Stimulated activated CD8-positive, alpha-beta memory T cell treated with anti-CD3 and anti-CD28 coated beads, Interleukin-4, amount 100 ng/mL, for 48 hours (primary cell): ENCODE measurements around the gene ZFP3.
"Not testable (repeated sequence)": the region's sequence is repeated elsewhere in the genome, so short reads cannot be mapped to it uniquely, and the experiment has no call there.

ENCODE experiments used
- DNase-seq: peaks from one replicate; pipeline ENCODE4 v3.0.0-alpha.2; 2020

ZFP3 gene

GRCh38 chr17:5078106-5079028 is at the start of gene ZFP3:
Gene ZFP3, plus strand, starts transcription at chr17:5078467. Its CDS starts 13,038 bp downstream, at chr17:5091505.
- peak; percentile 85 for DNase-seq

GRCh38 chr17:5030168-5030567 is 48.1 kb upstream of the ZFP3 start:
- not testable (repeated sequence) for DNase-seq

- DNase-seq, result peak; percentile 91
Observed at GRCh38 chr17:5031365-5032082, 46.7 kb upstream of the ZFP3 start.

- no peak for DNase-seq
Observed at GRCh38 chr17:5032865-5033264, 45.4 kb upstream of the ZFP3 start.

- no peak for DNase-seq
Observed at GRCh38 chr17:5033352-5034015, 44.8 kb upstream of the ZFP3 start.

GRCh38 chr17:5034063-5034462 is 44.2 kb upstream of the ZFP3 start:
- no peak for DNase-seq

- DNase-seq, result no peak
Observed at GRCh38 chr17:5034651-5035050, 43.6 kb upstream of the ZFP3 start.

- no peak for DNase-seq
Observed at GRCh38 chr17:5035315-5035714, 43.0 kb upstream of the ZFP3 start, which contains the start of gene SLC52A1. Gene SLC52A1, minus strand, starts transcription at chr17:5035426. Its CDS starts 820 bp downstream, at chr17:5034606.

GRCh38 chr17:5042157-5043022 is 35.9 kb upstream of the ZFP3 start:
- DNase-seq, result no peak

GRCh38 chr17:5043524-5043923 is 34.7 kb upstream of the ZFP3 start:
- no peak for DNase-seq

GRCh38 chr17:5044630-5045029 is 33.6 kb upstream of the ZFP3 start:
- no peak for DNase-seq

GRCh38 chr17:5045496-5045895 is 32.8 kb upstream of the ZFP3 start:
- no peak for DNase-seq

GRCh38 chr17:5047446-5047845 is 30.8 kb upstream of the ZFP3 start:
- no peak for DNase-seq

GRCh38 chr17:5049314-5049841 is 28.9 kb upstream of the ZFP3 start:
- DNase-seq, result no peak

GRCh38 chr17:5050278-5050677 is 28.0 kb upstream of the ZFP3 start:
- DNase-seq, result no peak

GRCh38 chr17:5055543-5055942 is 22.7 kb upstream of the ZFP3 start:
- no peak for DNase-seq

GRCh38 chr17:5065227-5065744 is 13.0 kb upstream of the ZFP3 start:
- no peak for DNase-seq

GRCh38 chr17:5068236-5068635 is 10.0 kb upstream of the ZFP3 start:
- no peak for DNase-seq

GRCh38 chr17:5069724-5070123 is 8.5 kb upstream of the ZFP3 start:
- no peak for DNase-seq

GRCh38 chr17:5075472-5075871 is 2.8 kb upstream of the ZFP3 start:
- not testable (repeated sequence) for DNase-seq

- not testable (repeated sequence) for DNase-seq
Observed at GRCh38 chr17:5077275-5077674, 992 bp upstream of the ZFP3 start.

- no peak for DNase-seq
Observed at GRCh38 chr17:5077781-5078105, 524 bp upstream of the ZFP3 start.
